Esophagus squamous epithelium (tissue), 5 donors: Measurements from ENCODE around the gene GCLM. TPM values are rescaled to one million over a fixed set of nuclear protein-coding genes. Genes with fewer than 3 reads are reported as not detected.
A peak's percentile ranks its signal among the peaks of the same experiment; 100 is the strongest.

ENCODE experiments used
- DNase-seq: peaks from one replicate; lab custom pipeline; 2025; lab: John Stamatoyannopoulos, UW
- H3K27ac ChIP-seq, 4 donors: fragments of 200-600 bp; sonication (generic); one replicate each; pipeline ENCODE4 v1.5.1; 2016 to 2019; ENCODE audit warnings: mild to moderate bottlenecking in 1 of 4
- H3K27me3 ChIP-seq, 4 donors: fragments of 200-600 bp; sonication (generic); 1 replicate in 3 of 4; 2 replicates in 1 of 4; pipeline versions ENCODE4 v1.5.1 to v1.6.0; 2017 to 2021; ENCODE audit warnings: antibody characterized with exemption in 1 of 4
- H3K36me3 ChIP-seq, 3 donors: fragments of 200-600 bp; sonication (generic); one replicate each; pipeline ENCODE4 v1.5.1; 2016 to 2019
- H3K4me1 ChIP-seq, 3 donors: fragments of 200-600 bp; sonication (generic); one replicate each; pipeline ENCODE4 v1.5.1; 2017 to 2019
- H3K4me3 ChIP-seq, 4 donors: fragments of 200-600 bp; sonication (generic); 1 replicate in 3 of 4; 2 replicates in 1 of 4; pipeline ENCODE4 v1.5.1; 2016 to 2019; ENCODE audit warnings: mild to moderate bottlenecking in 2 of 4, moderate library complexity in 1 of 4
- H3K9me3 ChIP-seq, 3 donors: fragments of 200-600 bp; sonication (generic); one replicate each; pipeline ENCODE4 v1.5.1; 2016 to 2019
- CTCF ChIP-seq, 6 experiments: fragments of 450-650 bp in 4 of 6; fragments of 200-600 bp in 2 of 6; sonication (generic) in 2 of 6; IDR thresholded peaks; one replicate each; pipeline ENCODE4 v1.5.1; 2016 to 2019; ENCODE audit warnings: antibody characterized with exemption in 6 of 6, mild to moderate bottlenecking in 4 of 6, moderate library complexity in 4 of 6
- POLR2A ChIP-seq, 4 donors: fragments of 450-650 bp; IDR thresholded peaks; one replicate each; pipeline ENCODE4 v1.6.1; 2017; ENCODE audit warnings: antibody characterized with exemption in 4 of 4, mild to moderate bottlenecking in 4 of 4, moderate library complexity in 3 of 4
- WGBS, 2 donors: methylation state at CpG; one replicate each; pipeline ENCODE4 v1.1.5; 2018; 5-methylcytosine and 5-hydroxymethylcytosine counted together
- intact Hi-C: fragments of 100-400 bp; cut with DNase I; formaldehyde crosslinking; loops from one replicate; pipeline ENCODE4 v1.15.0; 2022
- total RNA-seq, 4 donors: library from RNA; depleted of rRNA; stranded (reverse); fragments of >200 nt; gene quantifications; one replicate each; pipeline ENCODE4 v1.1.0, GENCODE V29; 2016
- donor health status: DM: yes; HTN: yes; CAD: no.

The GCLM gene
- total RNA-seq, 4 donors from 2014 or later: 9.3 to 27.0 (median 20.5) TPM

GRCh38 chr1:93905051-93905450, 4.2 kb downstream of the GCLM start:
- H3K9me3 ChIP-seq: no peaks in the 10 kb centered on the region
- H3K27ac ChIP-seq: peak overlapping the region in 2 of 4 donors; percentile 17 to 23
- no peaks in the 10 kb centered on the region for H3K27me3 ChIP-seq
- DNase-seq: no peak
- peaks cover 0 to 13% (median 0%) of the 10 kb centered on the region in 3 donors for H3K36me3 ChIP-seq
- intact Hi-C loops: no loop called here
- peaks cover 11 to 54% (median 11%) of the 10 kb centered on the region in 3 donors for H3K4me1 ChIP-seq
- WGBS, 2 donors: 75% methylated on average over 1 of the region's 1 CpG; no CpG with 5 or more reads in 1 of the 2 donors
- TF ChIP-seq CTCF (IDR thresholded peaks at IDR 0.05) (no peak), POLR2A (IDR thresholded peaks at IDR 0.05) (no peak)
- H3K4me3 ChIP-seq: no peak overlapping the region

DNA sequence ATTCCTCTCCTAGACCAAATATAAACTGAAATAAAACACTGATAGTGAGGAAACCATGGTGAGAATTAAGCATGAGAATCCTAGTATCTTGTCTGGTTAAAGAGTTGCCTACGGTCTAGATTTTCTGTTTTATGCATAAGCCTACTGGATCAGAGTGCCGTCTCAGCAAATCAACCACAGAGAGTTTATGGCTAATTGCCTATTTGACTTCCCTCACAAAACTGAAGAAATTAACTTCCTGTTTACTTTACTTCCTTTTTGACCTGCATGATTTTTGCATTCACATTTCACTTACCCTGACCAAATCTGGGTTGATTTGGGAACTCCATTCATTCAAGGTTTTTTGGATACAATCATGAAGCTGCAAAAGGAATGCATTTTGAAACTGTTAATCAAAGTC, 5.0 kb downstream of the GCLM start:
- TF ChIP-seq POLR2A (IDR thresholded peaks at IDR 0.05): no peak
- TF ChIP-seq CTCF (IDR thresholded peaks at IDR 0.05): no peak
- WGBS, 2 donors: 44 to 84% methylated on average over 2 of the region's 2 CpGs
- Histone ChIP-seq H3K36me3 (peaks cover 0 to 21% (median 0%) of the 10 kb centered on the region in 3 donors), H3K27ac (peak overlapping the region in 2 of 4 donors; percentile 7 to 35), H3K4me3 (no peak overlapping the region), H3K4me1 (peaks cover 11 to 49% (median 11%) of the 10 kb centered on the region in 3 donors), H3K9me3 (no peaks in the 10 kb centered on the region), H3K27me3 (no peaks in the 10 kb centered on the region)
- intact Hi-C loops: no loop called here
- DNase-seq: no peak

DNA sequence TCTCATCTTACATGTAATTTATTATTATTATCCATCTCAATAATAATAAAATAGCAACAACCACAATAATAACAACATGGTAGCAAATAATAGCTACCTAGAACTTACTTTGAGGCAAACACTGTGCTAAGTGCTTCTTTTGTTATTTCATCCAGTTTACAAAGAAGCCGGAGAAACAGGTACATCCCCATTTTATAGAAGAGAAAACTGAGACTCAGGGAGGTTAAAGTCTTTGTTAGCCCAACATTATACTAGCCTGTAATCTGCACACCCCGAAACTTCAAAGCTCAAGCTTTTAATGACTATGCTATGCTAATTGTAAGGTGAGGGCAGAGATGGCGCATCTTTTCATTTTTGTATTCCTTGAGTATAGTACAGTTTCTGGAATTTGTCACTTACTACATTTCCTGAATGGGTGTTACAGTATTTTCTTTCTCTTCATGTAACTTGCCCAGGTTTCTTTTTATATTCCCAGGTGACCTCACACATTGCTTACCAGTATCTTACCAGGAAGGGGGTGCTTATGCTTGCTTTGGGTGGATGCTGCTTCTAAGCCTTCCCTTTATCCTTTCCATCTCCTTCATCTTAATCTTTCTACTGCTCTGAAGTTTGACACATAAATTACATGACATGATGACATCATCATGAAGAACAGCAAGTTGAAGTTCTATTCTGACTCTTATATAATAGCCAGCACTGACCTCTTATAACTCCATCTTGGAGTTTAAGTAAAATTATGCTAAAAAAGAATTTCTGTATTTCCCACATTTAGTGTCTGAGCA, 8.3 kb downstream of the GCLM start:
- TF ChIP-seq CTCF (IDR thresholded peaks at IDR 0.05) (no peak), POLR2A (IDR thresholded peaks at IDR 0.05) (no peak)
- Histone ChIP-seq H3K36me3 (peaks cover 0 to 40% (median 0%) of the 10 kb centered on the region in 3 donors), H3K27ac (no peak overlapping the region), H3K9me3 (no peaks in the 10 kb centered on the region), H3K4me1 (peaks cover 0 to 26% (median 0%) of the 10 kb centered on the region in 3 donors), H3K27me3 (no peaks in the 10 kb centered on the region), H3K4me3 (no peak overlapping the region)
- DNase-seq: no peak
- 95 to 97% methylated on average over 3 of the region's 3 CpGs for WGBS, 2 donors
- intact Hi-C loops: no loop called here

DNA sequence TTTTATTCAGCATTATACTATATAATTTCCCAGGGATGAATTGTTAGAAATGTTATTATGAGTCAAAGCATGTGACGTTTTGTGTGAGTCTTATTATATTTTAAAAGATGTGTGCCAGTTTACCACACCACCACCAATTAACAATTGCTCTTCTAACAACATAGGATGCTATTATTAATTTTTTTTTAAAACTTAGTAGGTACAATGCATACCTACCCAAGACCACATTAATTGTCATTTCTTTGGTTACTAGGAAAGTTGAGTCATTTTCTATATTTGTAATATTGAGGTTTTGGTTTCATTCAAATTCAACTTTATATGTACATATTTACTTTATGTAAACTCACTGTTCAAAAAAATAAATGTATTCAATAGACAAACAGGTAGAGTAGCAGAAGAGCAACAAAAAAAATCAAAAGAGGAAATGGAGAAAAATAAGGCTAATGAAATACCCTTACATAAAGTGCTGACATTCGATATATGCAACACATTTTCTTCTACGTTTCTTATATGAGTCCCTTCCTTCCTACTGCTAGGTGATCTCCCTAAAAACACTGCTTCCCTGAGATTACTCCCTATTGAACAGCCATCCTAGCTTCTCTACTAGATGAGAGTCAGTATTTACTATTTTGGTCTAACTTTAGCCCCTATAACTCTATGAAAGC, 9.6 kb downstream of the GCLM start:
- DNase-seq: no peak
- Histone ChIP-seq H3K9me3 (no peaks in the 10 kb centered on the region), H3K27ac (no peak overlapping the region), H3K4me3 (no peak overlapping the region), H3K27me3 (no peaks in the 10 kb centered on the region), H3K36me3 (peaks cover 0 to 52% (median 6%) of the 10 kb centered on the region in 3 donors), H3K4me1 (peaks cover 0 to 14% (median 0%) of the 10 kb centered on the region in 3 donors)
- TF ChIP-seq CTCF (IDR thresholded peaks at IDR 0.05) (no peak), POLR2A (IDR thresholded peaks at IDR 0.05) (no peak)
- WGBS, 2 donors: 72 to 82% methylated on average over 3 of the region's 3 CpGs
- intact Hi-C loops: no loop called here

DNA sequence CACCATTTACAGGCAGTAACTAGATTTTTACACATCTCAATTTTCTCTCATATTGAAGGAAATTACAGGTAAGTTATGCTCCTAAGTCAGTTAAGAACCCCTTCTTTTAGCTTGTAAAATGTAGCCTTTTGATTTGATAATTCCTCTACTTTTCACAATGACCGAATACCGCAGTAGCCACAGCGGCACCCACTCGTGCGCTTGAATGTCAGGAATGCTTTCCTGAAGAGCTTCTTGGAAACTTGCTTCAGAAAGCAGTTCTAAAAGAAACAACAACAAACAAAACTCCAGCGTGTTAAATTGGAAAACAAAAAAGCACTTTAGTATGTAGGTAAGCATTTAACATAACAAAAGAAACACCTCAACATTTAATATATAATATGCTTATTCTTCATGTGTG, 20.3 kb downstream of the GCLM start:
- intact Hi-C loops: no loop called here
- TF ChIP-seq POLR2A (IDR thresholded peaks at IDR 0.05): no peak
- TF ChIP-seq CTCF (IDR thresholded peaks at IDR 0.05): no peak
- Histone ChIP-seq H3K4me1 (no peaks in the 10 kb centered on the region), H3K27ac (no peak overlapping the region), H3K27me3 (no peaks in the 10 kb centered on the region), H3K4me3 (no peak overlapping the region), H3K9me3 (no peaks in the 10 kb centered on the region), H3K36me3 (peaks cover 0 to 67% (median 13%) of the 10 kb centered on the region in 3 donors)
- 86 to 87% methylated on average over 6 of the region's 6 CpGs for WGBS, 2 donors
- DNase-seq: no peak
